ENCODE measurements around the gene RGS10. TPM values are rescaled to one million over a fixed set of nuclear protein-coding genes. Genes with fewer than 3 reads are reported as not detected.

RGS10 gene
- total RNA-seq, 1 experiment from 2014 or later: 22.6 TPM

- CTCF ChIA-PET: interaction anchor here (1.2 to 3.9 kb wide), 3 partner anchors 39 to 252 kb away, joined by 4 to 24 read pairs (median 5); partner anchors contain the start of gene GRK5
These were observed 91.8 kb downstream of the RGS10 start for GRCh38 chr10:119450606-119451299.

More at GRCh38 chr10:119450606-119451299, 91.8 kb downstream of the RGS10 start:
- DNase-seq (ENCODE audit: low spot score): no peak
- Mint-ChIP-seq H3K4me3 (no peak overlapping the region), H3K36me3 (no peaks in the 10 kb centered on the region), H3K9me3 (no peaks in the 10 kb centered on the region), H3K4me1 (peaks cover 18% of the 10 kb centered on the region), H3K27ac (no peak overlapping the region), H3K27me3 (ENCODE audit: low read depth) (no peaks in the 10 kb centered on the region)
- TF ChIP-seq ZNF425 (CRISPR knock-in tag; conservative IDR thresholded peaks at IDR 0.05) (no peak), MYBL2 (CRISPR knock-in tag; IDR thresholded peaks at IDR 0.05) (no peak), SMAD3 (CRISPR knock-in tag; IDR thresholded peaks at IDR 0.05; ENCODE audit: borderline replicate concordance) (no peak), ERG (CRISPR knock-in tag; IDR thresholded peaks at IDR 0.05) (no peak), OVOL2 (CRISPR knock-in tag; IDR thresholded peaks at IDR 0.05; ENCODE audit: borderline replicate concordance) (no peak), E2F4 (CRISPR knock-in tag; IDR thresholded peaks at IDR 0.05; ENCODE audit: borderline replicate concordance, low read depth) (no peak), AFF4 (CRISPR knock-in tag; IDR thresholded peaks at IDR 0.05; ENCODE audit: borderline replicate concordance) (no peak), ZNF671 (CRISPR knock-in tag; IDR thresholded peaks at IDR 0.05) (no peak), HMGXB4 (CRISPR knock-in tag; IDR thresholded peaks at IDR 0.05) (no peak), CTCF (IDR thresholded peaks at IDR 0.05) (no peak), NFATC4 (CRISPR knock-in tag; IDR thresholded peaks at IDR 0.05) (no peak), E2F5 (CRISPR knock-in tag; IDR thresholded peaks at IDR 0.05) (no peak), ZMAT4 (CRISPR knock-in tag; IDR thresholded peaks at IDR 0.05) (no peak)
- POLR2A ChIA-PET: no interaction called here
- no peak for ATAC-seq

Other genes with a start within 250 kb of the RGS10 start
- gene TIAL1, start 54.2 kb upstream of the RGS10 start, total RNA-seq (2021): 170 to 178 TPM (median 176 TPM) in 3 replicates
- gene BAG3, start 108.7 kb upstream of the RGS10 start, total RNA-seq (2021): 15.7 to 16.8 TPM (median 15.9 TPM) in 3 replicates
- gene INPP5F, start 183.3 kb upstream of the RGS10 start, total RNA-seq (2021): 79.3 to 83.3 TPM (median 80.6 TPM) in 3 replicates

Data from WTC11 (cell line).